Measurements from ENCODE around the gene VPS13C.

VPS13C gene

GRCh38 chr15:61820212-61820611 lies 240.0 kb downstream of the VPS13C start:
- no peaks in the 10 kb centered on the region for H3K9me3 Mint-ChIP-seq
- no peak overlapping the region for H3K27ac Mint-ChIP-seq
- no peak overlapping the region for H3K4me3 Mint-ChIP-seq
- peaks cover 19% of the 10 kb centered on the region for H3K27me3 Mint-ChIP-seq
- ATAC-seq = no peak
- no peaks in the 10 kb centered on the region for H3K36me3 Mint-ChIP-seq
- H3K4me1 Mint-ChIP-seq = no peaks in the 10 kb centered on the region

DNA sequence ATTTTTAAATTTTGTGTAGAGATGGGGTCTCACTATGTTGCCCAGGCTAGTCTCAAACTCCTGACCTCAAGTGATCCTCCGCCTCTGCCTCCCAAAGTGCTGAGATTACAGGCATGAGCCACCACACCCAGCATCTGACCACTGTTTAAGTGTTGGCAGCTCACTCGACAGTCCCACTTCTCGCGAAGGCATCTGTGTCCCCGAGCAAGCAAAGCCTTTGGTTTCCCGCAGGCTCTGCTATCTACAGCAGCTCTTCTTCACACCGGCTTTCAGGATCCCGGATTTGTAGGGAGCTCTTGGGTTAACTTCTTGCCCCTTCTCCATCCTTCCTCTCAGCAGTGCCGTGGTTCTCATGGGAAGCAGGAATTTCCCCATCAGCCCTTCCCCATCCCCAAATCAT lies 240.9 kb downstream of the VPS13C start:
- Mint-ChIP-seq H3K36me3 (no peaks in the 10 kb centered on the region), H3K9me3 (no peaks in the 10 kb centered on the region), H3K4me3 (no peak overlapping the region), H3K27ac (no peak overlapping the region), H3K27me3 (peaks cover 27% of the 10 kb centered on the region), H3K4me1 (no peaks in the 10 kb centered on the region)
- no peak for ATAC-seq

DNA sequence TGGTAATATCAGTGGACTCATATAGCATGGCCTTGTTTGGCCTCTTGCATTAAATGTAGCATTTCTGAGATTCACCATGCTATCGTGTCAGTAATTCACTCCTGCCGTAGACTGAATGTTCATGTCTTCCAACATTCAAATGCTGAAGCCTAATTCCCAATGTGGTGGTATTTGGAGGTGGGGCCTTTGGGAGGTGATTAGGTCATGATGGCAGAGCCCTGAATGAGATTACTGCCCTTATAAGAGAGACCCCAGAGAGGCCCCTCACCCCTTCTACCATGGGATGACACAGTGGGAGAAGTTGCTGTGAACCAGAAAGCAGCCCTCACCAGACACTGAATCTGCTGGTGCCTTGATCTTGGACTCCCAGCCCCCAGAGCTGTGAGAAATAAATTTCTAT lies 241.4 kb downstream of the VPS13C start:
- peaks cover 33% of the 10 kb centered on the region for H3K27me3 Mint-ChIP-seq
- no peaks in the 10 kb centered on the region for H3K36me3 Mint-ChIP-seq
- H3K9me3 Mint-ChIP-seq = no peaks in the 10 kb centered on the region
- no peak for ATAC-seq
- no peak overlapping the region for H3K27ac Mint-ChIP-seq
- H3K4me1 Mint-ChIP-seq = no peaks in the 10 kb centered on the region
- H3K4me3 Mint-ChIP-seq = no peak overlapping the region

DNA sequence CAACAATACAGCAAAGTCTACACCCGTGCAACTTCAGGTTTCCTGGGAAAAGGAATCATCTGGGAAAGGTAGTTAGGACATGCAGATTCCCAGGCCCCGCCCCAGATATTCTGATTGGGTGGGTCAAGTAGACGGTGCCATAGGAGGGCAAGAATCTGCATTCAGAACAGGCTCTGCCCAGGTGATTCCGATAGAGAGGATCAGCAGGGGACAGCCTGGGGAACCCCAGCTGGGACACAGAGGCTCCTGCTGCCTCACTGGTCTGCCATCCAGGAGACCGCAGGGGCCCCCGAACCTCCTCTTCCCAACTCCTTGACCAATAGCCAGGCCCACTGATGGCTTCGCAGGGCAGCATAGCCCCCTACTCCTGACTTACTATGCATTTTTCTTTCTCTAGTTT lies 243.4 kb downstream of the VPS13C start:
- H3K9me3 Mint-ChIP-seq = no peaks in the 10 kb centered on the region
- no peaks in the 10 kb centered on the region for H3K4me1 Mint-ChIP-seq
- no peak overlapping the region for H3K4me3 Mint-ChIP-seq
- H3K27ac Mint-ChIP-seq = no peak overlapping the region
- no peaks in the 10 kb centered on the region for H3K36me3 Mint-ChIP-seq
- no peak for ATAC-seq
- peaks cover 44% of the 10 kb centered on the region for H3K27me3 Mint-ChIP-seq

- Mint-ChIP-seq H3K36me3 (no peaks in the 10 kb centered on the region), H3K27ac (no peak overlapping the region), H3K9me3 (no peaks in the 10 kb centered on the region), H3K4me1 (no peaks in the 10 kb centered on the region), H3K27me3 (peaks cover 32% of the 10 kb centered on the region), H3K4me3 (no peak overlapping the region)
- ATAC-seq = no peak
Measured at GRCh38 chr15:61815356-61816083, 244.7 kb downstream of the VPS13C start.

DNA sequence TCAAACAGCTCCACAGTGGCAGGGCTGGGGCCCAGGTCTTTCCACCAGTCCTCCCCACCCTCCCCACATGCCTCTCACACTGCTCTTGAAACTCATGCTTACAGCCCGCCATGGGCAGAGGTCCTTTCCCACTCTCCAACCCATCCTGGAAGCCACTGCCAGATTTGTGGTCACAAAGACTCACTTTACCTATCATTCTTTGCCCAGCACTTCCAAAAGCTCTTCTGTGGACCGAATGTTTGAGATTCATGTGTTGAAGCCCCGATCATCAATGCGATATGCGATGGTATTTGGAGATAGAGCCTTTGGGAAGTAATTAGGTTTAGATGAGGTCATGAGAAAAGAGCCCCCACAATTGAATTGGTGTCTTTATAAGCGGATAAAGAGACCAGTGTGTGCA lies 247.8 kb downstream of the VPS13C start:
- Mint-ChIP-seq H3K27me3 (peaks cover 40% of the 10 kb centered on the region), H3K4me1 (no peaks in the 10 kb centered on the region), H3K36me3 (no peaks in the 10 kb centered on the region), H3K27ac (no peak overlapping the region), H3K9me3 (no peaks in the 10 kb centered on the region), H3K4me3 (no peak overlapping the region)
- ATAC-seq = no peak

DNA sequence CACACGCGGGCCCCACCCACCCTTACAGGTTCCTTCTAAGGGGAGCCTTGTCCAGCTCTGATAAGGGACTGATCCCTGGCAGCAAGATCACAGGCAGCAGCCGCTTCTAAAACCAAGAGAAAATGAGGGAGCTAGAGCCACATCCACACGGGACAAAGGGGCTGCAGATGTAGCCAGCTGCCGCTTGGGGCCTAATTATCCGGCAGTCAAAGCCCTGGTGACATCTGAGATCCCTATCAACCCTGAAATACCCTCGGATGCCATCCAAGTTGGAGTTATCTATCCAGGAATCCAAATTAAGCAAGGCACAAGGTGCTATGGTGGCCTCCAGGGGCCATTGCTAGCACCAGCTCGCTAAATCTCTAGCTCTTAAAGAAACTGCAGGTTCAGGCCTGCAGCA lies 248.3 kb downstream of the VPS13C start:
- Mint-ChIP-seq H3K4me3 (no peak overlapping the region), H3K27ac (no peak overlapping the region), H3K36me3 (no peaks in the 10 kb centered on the region), H3K27me3 (peaks cover 40% of the 10 kb centered on the region), H3K9me3 (no peaks in the 10 kb centered on the region), H3K4me1 (no peaks in the 10 kb centered on the region)
- ATAC-seq = no peak

DNA sequence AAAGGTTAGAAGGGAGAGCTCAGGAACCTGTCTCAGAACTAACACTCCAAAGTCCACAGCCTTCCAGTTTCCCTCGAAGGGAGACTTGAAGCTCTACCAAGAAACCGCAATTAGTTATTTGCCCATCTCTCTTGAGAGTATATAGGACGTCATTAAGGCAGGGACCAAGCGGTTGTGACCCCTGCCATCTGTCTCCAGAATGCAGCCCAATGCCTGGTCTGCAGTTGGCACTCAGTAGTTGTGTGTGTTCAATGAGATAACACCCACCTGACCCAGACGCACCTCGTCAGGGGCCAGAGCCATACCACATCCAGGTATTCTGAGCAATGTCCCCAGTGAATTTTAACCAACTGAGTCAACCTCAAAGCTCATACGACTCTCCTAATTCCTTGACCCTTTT lies 251.0 kb downstream of the VPS13C start:
- Mint-ChIP-seq H3K27me3 (peaks cover 24% of the 10 kb centered on the region), H3K4me3 (no peak overlapping the region), H3K4me1 (no peaks in the 10 kb centered on the region), H3K27ac (no peak overlapping the region), H3K9me3 (no peaks in the 10 kb centered on the region), H3K36me3 (no peaks in the 10 kb centered on the region)
- no peak for ATAC-seq

- Mint-ChIP-seq H3K9me3 (no peaks in the 10 kb centered on the region), H3K27ac (no peak overlapping the region), H3K4me3 (no peak overlapping the region), H3K4me1 (no peaks in the 10 kb centered on the region), H3K36me3 (no peaks in the 10 kb centered on the region), H3K27me3 (peaks cover 8% of the 10 kb centered on the region)
- no peak for ATAC-seq
Measured at GRCh38 chr15:61807281-61807929, 252.8 kb downstream of the VPS13C start.
